A549 (cell line): Measurements from ENCODE around the gene CLIC5. TPM values are rescaled to one million over a fixed set of nuclear protein-coding genes. Genes with fewer than 3 reads are reported as not detected.

Source experiments
- ATAC-seq, 2 experiments: fragments of 200-7000 bp in 1 of 2; fragments of >200 bp in 1 of 2; cut with Nextera tagmentation in 1 of 2; cut with Tn5 transposase in 1 of 2; 3 replicates each; pipeline versions ENCODE4 v1.8.0 to v1.9.1; 2018 to 2020; ENCODE audit warnings: mild to moderate bottlenecking in 1 of 2, moderate library complexity in 1 of 2
- CTCF ChIA-PET: fragments of 300-600 bp; sonication (Branson Sonifier 250); formaldehyde crosslinking; extraction: SDS; loops from one replicate; lab custom pipeline; 2021; ENCODE audit warnings: antibody characterized with exemption, inconsistent platforms; lab: Yijun Ruan, JAX
- POLR2A ChIA-PET: fragments of 350-600 bp; formaldehyde crosslinking; extraction: SDS; loops from one replicate; lab custom pipeline; 2021; ENCODE audit warnings: antibody characterized with exemption, inconsistent platforms; lab: Yijun Ruan, JAX
- DNase-seq, 2 experiments: peaks; one replicate each; pipeline versions ENCODE4 v3.0.0 to v3.0.0-alpha.2; 2011 to 2016; ENCODE audit warnings: low read depth in 1 of 2, low spot score in 1 of 2
- FAIRE-seq: peaks from 2 replicates; lab custom pipeline; 2011; peaks lifted over from hg19 to GRCh38; lab: Jason Lieb, UNC
- H3K27ac ChIP-seq, 2 experiments: fragments of >200 bp; sonication (Bioruptor Twin); formaldehyde crosslinking; 3 replicates each; pipeline ENCODE4 v1.5.1; 2016 to 2017
- H3K4me1 ChIP-seq: fragments of >200 bp; sonication (Bioruptor Twin); formaldehyde crosslinking; 3 replicates; pipeline ENCODE4 v1.6.1; 2016
- H3K4me2 ChIP-seq: fragments of >200 bp; sonication (Bioruptor Twin); formaldehyde crosslinking; 3 replicates; pipeline ENCODE4 v1.6.1; 2016
- H3K4me3 ChIP-seq: fragments of >200 bp; sonication (Bioruptor Twin); formaldehyde crosslinking; 3 replicates; pipeline ENCODE4 v1.5.1; 2016
- H3K9me3 ChIP-seq: fragments of >200 bp; sonication (Bioruptor Twin); formaldehyde crosslinking; 3 replicates; pipeline ENCODE4 v1.6.1; 2016
- ATOH8 ChIP-seq: fragments of 250-450 bp; sonication (Bioruptor Pico); IDR thresholded peaks from 2 replicates; pipeline ENCODE4 v1.5.0; 2020; ENCODE audit warnings: low read depth, mild to moderate bottlenecking, moderate library complexity
- CBX8 ChIP-seq: fragments of 200-600 bp; sonication (generic); IDR thresholded peaks from 2 replicates; pipeline ENCODE4 v1.6.1; 2016
- CTCF ChIP-seq: fragments of >200 bp; sonication (Bioruptor Twin); formaldehyde crosslinking; IDR thresholded peaks from 3 replicates; pipeline ENCODE4 v1.5.1; 2016
- E2F6 ChIP-seq: IDR thresholded peaks from 2 replicates; pipeline ENCODE4 v1.6.1; 2012; ENCODE audit warnings: low read depth, borderline replicate concordance
- ELK1 ChIP-seq: fragments of 150-350 bp; IDR thresholded peaks from 2 replicates; pipeline ENCODE4 v1.6.1; 2014; ENCODE audit warnings: low read depth, mild to moderate bottlenecking, low read length
- GATA3 ChIP-seq: IDR thresholded peaks from 2 replicates; pipeline ENCODE4 v1.6.1; 2012; ENCODE audit warnings: borderline replicate concordance
- HDAC2 ChIP-seq: fragments of 200-600 bp; sonication (generic); IDR thresholded peaks from 2 replicates; pipeline ENCODE4 v1.6.1; 2016
- HEYL ChIP-seq: fragments of 250-450 bp; sonication (Bioruptor Pico); IDR thresholded peaks from 2 replicates; pipeline ENCODE4 v1.8.0; 2021; ENCODE audit warnings: mild to moderate bottlenecking, moderate library complexity
- JUN ChIP-seq, 2 experiments: fragments of >200 bp; sonication (Bioruptor Twin); formaldehyde crosslinking; IDR thresholded peaks; 2 replicates in 1 of 2; 3 replicates in 1 of 2; pipeline ENCODE4 v1.6.1; 2016 to 2017
- KDM1A ChIP-seq: fragments of 200-600 bp; sonication (generic); IDR thresholded peaks from 2 replicates; pipeline ENCODE4 v1.6.1; 2016; ENCODE audit warnings: low read depth, mild to moderate bottlenecking
- KDM5A ChIP-seq: fragments of 200-600 bp; sonication (generic); IDR thresholded peaks from 2 replicates; pipeline ENCODE4 v1.6.1; 2016; ENCODE audit warnings: antibody characterized with exemption, mild to moderate bottlenecking
- MAZ ChIP-seq: fragments of 150-350 bp; IDR thresholded peaks from 2 replicates; pipeline ENCODE4 v1.6.1; 2014; ENCODE audit warnings: antibody characterized with exemption, low read depth, low read length, borderline replicate concordance
- NFE2L2 ChIP-seq: fragments of 150-350 bp; conservative IDR thresholded peaks from 2 replicates; pipeline ENCODE4 v1.6.1; 2014; ENCODE audit warnings: low read length
- NPAS2 ChIP-seq: fragments of 250-450 bp; sonication (Bioruptor Pico); IDR thresholded peaks from 2 replicates; pipeline ENCODE4 v1.8.0; 2022; ENCODE audit warnings: mild to moderate bottlenecking, moderate library complexity, borderline replicate concordance
- PBX3 ChIP-seq: IDR thresholded peaks from 2 replicates; pipeline ENCODE4 v1.6.1; 2012
- PHF8 ChIP-seq: fragments of 200-600 bp; sonication (generic); IDR thresholded peaks from 2 replicates; pipeline ENCODE4 v1.6.1; 2016; ENCODE audit warnings: low read depth, mild to moderate bottlenecking, antibody characterized with exemption, moderate library complexity, borderline replicate concordance
- POLR2A ChIP-seq: IDR thresholded peaks from 2 replicates; pipeline ENCODE4 v1.6.1; 2012; ENCODE audit warnings: mild to moderate bottlenecking, low read length
- RARB ChIP-seq: fragments of 250-450 bp; sonication (Bioruptor Pico); IDR thresholded peaks from 2 replicates; pipeline ENCODE4 v1.8.0; 2021; ENCODE audit warnings: mild to moderate bottlenecking, moderate library complexity
- RCOR1 ChIP-seq: fragments of 150-350 bp; IDR thresholded peaks from 2 replicates; pipeline ENCODE4 v1.6.1; 2014; ENCODE audit warnings: antibody characterized with exemption, low read length, low read depth
- RNF2 ChIP-seq: fragments of 200-600 bp; sonication (generic); IDR thresholded peaks from 2 replicates; pipeline ENCODE4 v1.6.1; 2016; ENCODE audit warnings: low read depth, mild to moderate bottlenecking, antibody characterized with exemption, moderate library complexity, borderline replicate concordance
- SMC3 ChIP-seq: fragments of >200 bp; sonication (Bioruptor Twin); formaldehyde crosslinking; IDR thresholded peaks from 3 replicates; pipeline ENCODE4 v1.6.1; 2018; ENCODE audit warnings: inconsistent platforms
- ZSCAN20 ChIP-seq: fragments of 250-450 bp; sonication (Bioruptor Pico); IDR thresholded peaks from 2 replicates; pipeline ENCODE4 v1.8.0; 2022; ENCODE audit warnings: mild to moderate bottlenecking, moderate library complexity
- whole genome bisulfite sequencing: methylation state at CpG from one replicate; pipeline ENCODE4 v1.1.6; 2017; ENCODE audit errors: missing lambda C conversion rate; 5-methylcytosine and 5-hydroxymethylcytosine counted together
- polyA plus RNA-seq, 4 experiments: library from polyadenylated mRNA; depleted of rRNA in 3 of 4; stranded (reverse); fragments of >200 nt; fragmentation: RNase III in 1 of 4; extraction: RNeasy Plus Mini Kit Qiagen cat#74134 plus additional on column Dnase treatment in 1 of 4; gene quantifications; 2 replicates in 3 of 4; 3 replicates in 1 of 4; pipeline ENCODE4 v1.2.3, GENCODE V29; 2011 to 2017

The CLIC5 gene
- polyA plus RNA-seq, 2 of the 4 experiments (the other 2 are of a cell fraction) = not detected

- Histone ChIP-seq H3K4me3 (no peak overlapping the region), H3K27ac (no peak overlapping the region), H3K4me2 (no peak overlapping the region), H3K9me3 (no peaks in the 10 kb centered on the region), H3K4me1 (no peaks in the 10 kb centered on the region)
- WGBS = 47% methylated on average over 6 of the region's 7 CpGs
- FAIRE-seq (no peak), DNase-seq (no peak), ATAC-seq (no peak)
- POLR2A ChIA-PET = no interaction called here
- CTCF ChIA-PET = interaction anchor here (0.6 kb wide), 1 partner anchor 1981 kb away, joined by 3 read pairs; no protein-coding TSS in a partner anchor
- TF ChIP-seq GATA3 = no peak
- no peak for TF ChIP-seq HEYL (CRISPR knock-in tag)
- TF ChIP-seq E2F6 = no peak
- TF ChIP-seq, all 56 proteins: peak for 0
Measured at GRCh38 chr6:45901767-45902650, 113.7 kb downstream of the CLIC5 start.

- no peaks in the 10 kb centered on the region for H3K4me1 ChIP-seq
- WGBS = 42% methylated on average over 8 of the region's 9 CpGs
- TF ChIP-seq ATOH8 (CRISPR knock-in tag) (no peak), E2F6 (no peak), NPAS2 (CRISPR knock-in tag) (no peak), JUN (IDR thresholded peaks at IDR 0.05) (no peak), ZSCAN20 (CRISPR knock-in tag) (no peak), KDM1A (no peak), RARB (CRISPR knock-in tag) (no peak), PBX3 (no peak), CTCF (no peak), NFE2L2 (no peak), PHF8 (no peak), SMC3 (no peak), KDM5A (no peak), POLR2A (no peak), RCOR1 (no peak), MAZ (no peak), CBX8 (no peak), HDAC2 (no peak), ELK1 (no peak), RNF2 (no peak)
- ATAC-seq (no peak), FAIRE-seq (no peak), DNase-seq (no peak)
- ChIA-PET POLR2A (no interaction called here), CTCF (interaction anchor here (0.6 kb wide), 1 partner anchor 1982 kb away, joined by 3 read pairs; no protein-coding TSS in a partner anchor)
- no peak overlapping the region for H3K27ac ChIP-seq
- no peaks in the 10 kb centered on the region for H3K9me3 ChIP-seq
- H3K4me3 ChIP-seq = no peak overlapping the region
- H3K4me2 ChIP-seq = no peak overlapping the region
Measured at GRCh38 chr6:45900808-45901752, 114.6 kb downstream of the CLIC5 start.
